Measurements from ENCODE around the gene RFNG. TPM values are rescaled to one million over a fixed set of nuclear protein-coding genes. Genes with fewer than 3 reads are reported as not detected.

The RFNG gene
- total and polyA plus RNA-seq, 8 donors = 29.3 to 52.7 (median 45.5) TPM

DNA sequence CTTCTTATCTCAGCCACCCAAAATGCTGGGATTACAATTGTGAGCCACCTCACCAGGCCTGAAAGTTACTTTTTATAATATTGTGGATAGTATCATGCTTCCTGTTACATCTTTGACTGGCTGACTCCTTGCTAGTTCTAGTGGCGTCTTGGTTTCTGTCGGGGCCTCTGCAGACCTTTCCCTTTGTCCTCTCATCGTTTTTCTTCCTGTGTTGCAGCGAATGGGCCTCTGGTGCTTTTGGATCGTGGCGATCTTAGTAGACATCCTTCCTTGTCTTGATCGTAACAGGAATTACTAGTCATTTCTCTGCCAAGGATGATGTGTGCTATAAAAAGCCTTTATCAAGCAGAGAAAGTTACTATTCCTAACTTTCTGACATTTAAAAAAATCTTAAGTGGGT, 53.4 kb downstream of the RFNG start:
- Histone ChIP-seq H3K4me1 (peaks cover 3 to 6% of the 10 kb centered on the region in 2 donors), H3K4me3 (no peak overlapping the region), H3K9me3 (no peaks in the 10 kb centered on the region), H3K27me3 (no peaks in the 10 kb centered on the region), H3K36me3 (peaks cover 0 to 33% of the 10 kb centered on the region in 2 donors), H3K27ac (no peak overlapping the region)
- no peak for DNase-seq
- TF ChIP-seq, protein P1, sequence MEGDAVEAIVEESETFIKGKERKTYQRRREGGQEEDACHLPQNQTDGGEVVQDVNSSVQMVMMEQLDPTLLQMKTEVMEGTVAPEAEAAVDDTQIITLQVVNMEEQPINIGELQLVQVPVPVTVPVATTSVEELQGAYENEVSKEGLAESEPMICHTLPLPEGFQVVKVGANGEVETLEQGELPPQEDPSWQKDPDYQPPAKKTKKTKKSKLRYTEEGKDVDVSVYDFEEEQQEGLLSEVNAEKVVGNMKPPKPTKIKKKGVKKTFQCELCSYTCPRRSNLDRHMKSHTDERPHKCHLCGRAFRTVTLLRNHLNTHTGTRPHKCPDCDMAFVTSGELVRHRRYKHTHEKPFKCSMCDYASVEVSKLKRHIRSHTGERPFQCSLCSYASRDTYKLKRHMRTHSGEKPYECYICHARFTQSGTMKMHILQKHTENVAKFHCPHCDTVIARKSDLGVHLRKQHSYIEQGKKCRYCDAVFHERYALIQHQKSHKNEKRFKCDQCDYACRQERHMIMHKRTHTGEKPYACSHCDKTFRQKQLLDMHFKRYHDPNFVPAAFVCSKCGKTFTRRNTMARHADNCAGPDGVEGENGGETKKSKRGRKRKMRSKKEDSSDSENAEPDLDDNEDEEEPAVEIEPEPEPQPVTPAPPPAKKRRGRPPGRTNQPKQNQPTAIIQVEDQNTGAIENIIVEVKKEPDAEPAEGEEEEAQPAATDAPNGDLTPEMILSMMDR (IDR thresholded peaks at IDR 0.05) = no peak
- ATAC-seq = no peak
- intact Hi-C loops (cut with DNase I) = no loop called here

Other genes with a start within 250 kb of the RFNG start
- under 1 TPM in 1 of 2 donors, not detected in 1; 0.13 TPM for gene GCGR, start 247.7 kb downstream of the RFNG start, total RNA-seq
- under 1 TPM in 4 of 6 donors, not detected in 2; 0.14 to 0.37 (median 0.29) TPM for gene GCGR, start 247.7 kb downstream of the RFNG start, polyA plus RNA-seq (ENCODE audit: insufficient read length in 6 of 6)
- gene MCRIP1, start 218.5 kb downstream of the RFNG start, total RNA-seq = 10 to 100 TPM; 61.7 to 74.0 TPM
- 10 to 100 TPM; 67.6 to 97.6 (median 89.2) TPM for gene MCRIP1, start 218.5 kb downstream of the RFNG start, polyA plus RNA-seq (ENCODE audit: insufficient read length in 6 of 6)
- gene PPP1R27, start 216.8 kb downstream of the RFNG start, total RNA-seq = not detected
- gene PPP1R27, start 216.8 kb downstream of the RFNG start, polyA plus RNA-seq (ENCODE audit: insufficient read length in 6 of 6) = under 1 TPM in 2 of 6 donors, not detected in 4; 0.11 to 0.28 TPM
- 100 to 1,000 TPM; 851 to 935 TPM for gene P4HB, start 191.3 kb downstream of the RFNG start, total RNA-seq
- 100 to 1,000 TPM; 485 to 650 (median 511) TPM for gene P4HB, start 191.3 kb downstream of the RFNG start, polyA plus RNA-seq (ENCODE audit: insufficient read length in 6 of 6)
- 100 to 1,000 TPM; 339 to 481 TPM for gene ARHGDIA, start 180.5 kb downstream of the RFNG start, total RNA-seq
- gene ARHGDIA, start 180.5 kb downstream of the RFNG start, polyA plus RNA-seq (ENCODE audit: insufficient read length in 6 of 6) = 100 to 1,000 TPM; 139 to 266 (median 174) TPM
- 10 to 100 TPM; 42.7 to 69.7 TPM for gene ALYREF, start 160.2 kb downstream of the RFNG start, total RNA-seq
- 10 to 100 TPM; 60.4 to 85.9 (median 68.0) TPM for gene ALYREF, start 160.2 kb downstream of the RFNG start, polyA plus RNA-seq (ENCODE audit: insufficient read length in 6 of 6)
- gene ANAPC11, start 160.1 kb downstream of the RFNG start, total RNA-seq = 100 to 1,000 TPM; 121 to 124 TPM
- gene ANAPC11, start 160.1 kb downstream of the RFNG start, polyA plus RNA-seq (ENCODE audit: insufficient read length in 6 of 6) = 100 to 1,000 TPM in 1 of 6 donors, 10 to 100 TPM in 5; 64.2 to 100 (median 82.8) TPM
- under 1 TPM; 0.26 to 0.60 TPM for gene NPB, start 149.6 kb downstream of the RFNG start, total RNA-seq
- 1 to 10 TPM in 5 of 6 donors, under 1 TPM in 1; 0.90 to 2.1 (median 1.4) TPM for gene NPB, start 149.6 kb downstream of the RFNG start, polyA plus RNA-seq (ENCODE audit: insufficient read length in 6 of 6)
- 10 to 100 TPM; 38.0 to 57.7 TPM for gene PCYT2, start 140.4 kb downstream of the RFNG start, total RNA-seq
- gene PCYT2, start 140.4 kb downstream of the RFNG start, polyA plus RNA-seq (ENCODE audit: insufficient read length in 6 of 6) = 10 to 100 TPM; 12.7 to 24.1 (median 17.3) TPM
- gene SIRT7, start 133.6 kb downstream of the RFNG start, total RNA-seq = 10 to 100 TPM; 23.9 to 37.9 TPM
- 10 to 100 TPM; 11.6 to 17.3 (median 12.6) TPM for gene SIRT7, start 133.6 kb downstream of the RFNG start, polyA plus RNA-seq (ENCODE audit: insufficient read length in 6 of 6)
- gene MAFG, start 124.1 kb downstream of the RFNG start, total RNA-seq = 10 to 100 TPM; 25.3 to 39.8 TPM
- 10 to 100 TPM in 4 of 6 donors, 1 to 10 TPM in 2; 8.1 to 14.6 (median 10.7) TPM for gene MAFG, start 124.1 kb downstream of the RFNG start, polyA plus RNA-seq (ENCODE audit: insufficient read length in 6 of 6)
- 10 to 100 TPM; 74.0 to 83.0 TPM for gene PYCR1, start 114.5 kb downstream of the RFNG start, total RNA-seq
- 10 to 100 TPM; 34.9 to 71.6 (median 38.0) TPM for gene PYCR1, start 114.5 kb downstream of the RFNG start, polyA plus RNA-seq (ENCODE audit: insufficient read length in 6 of 6)
- gene MYADML2, start 104.6 kb downstream of the RFNG start, total RNA-seq = not detected
- under 1 TPM in 5 of 6 donors, not detected in 1; 0.08 to 0.20 (median 0.09) TPM for gene MYADML2, start 104.6 kb downstream of the RFNG start, polyA plus RNA-seq (ENCODE audit: insufficient read length in 6 of 6)
- 1 to 10 TPM in 1 of 2 donors, under 1 TPM in 1; 0.79 to 1.0 TPM for gene NOTUM, start 90.6 kb downstream of the RFNG start, total RNA-seq
- gene NOTUM, start 90.6 kb downstream of the RFNG start, polyA plus RNA-seq (ENCODE audit: insufficient read length in 6 of 6) = 10 to 100 TPM; 40.3 to 71.4 (median 67.0) TPM
- 10 to 100 TPM; 35.1 to 40.2 TPM for gene ASPSCR1, start 74.2 kb downstream of the RFNG start, total RNA-seq
- gene ASPSCR1, start 74.2 kb downstream of the RFNG start, polyA plus RNA-seq (ENCODE audit: insufficient read length in 6 of 6) = 10 to 100 TPM; 36.0 to 64.3 (median 48.6) TPM
- 10 to 100 TPM; 42.9 to 77.7 TPM for gene CENPX, start 28.9 kb downstream of the RFNG start, total RNA-seq
- 10 to 100 TPM; 44.1 to 61.8 (median 49.8) TPM for gene CENPX, start 28.9 kb downstream of the RFNG start, polyA plus RNA-seq (ENCODE audit: insufficient read length in 6 of 6)
- gene LRRC45, start 28.5 kb downstream of the RFNG start, total RNA-seq = 10 to 100 TPM; 16.9 to 20.7 TPM
- 10 to 100 TPM; 12.0 to 23.2 (median 17.6) TPM for gene LRRC45, start 28.5 kb downstream of the RFNG start, polyA plus RNA-seq (ENCODE audit: insufficient read length in 6 of 6)
- 10 to 100 TPM in 1 of 2 donors, 1 to 10 TPM in 1; 4.2 to 11.5 TPM for gene RAC3, start 20.1 kb downstream of the RFNG start, total RNA-seq
- gene RAC3, start 20.1 kb downstream of the RFNG start, polyA plus RNA-seq (ENCODE audit: insufficient read length in 6 of 6) = 10 to 100 TPM; 11.1 to 23.4 (median 15.4) TPM
- 100 to 1,000 TPM; 113 to 152 TPM for gene DCXR, start 14.1 kb downstream of the RFNG start, total RNA-seq
- gene DCXR, start 14.1 kb downstream of the RFNG start, polyA plus RNA-seq (ENCODE audit: insufficient read length in 6 of 6) = 10 to 100 TPM; 56.0 to 81.5 (median 69.3) TPM
- gene GPS1, start 87 bp upstream of the RFNG start, total RNA-seq = 100 to 1,000 TPM in 1 of 2 donors, 10 to 100 TPM in 1; 75.3 to 101 TPM
- gene GPS1, start 87 bp upstream of the RFNG start, polyA plus RNA-seq (ENCODE audit: insufficient read length in 6 of 6) = 10 to 100 TPM; 69.2 to 90.8 (median 78.8) TPM
- 100 to 1,000 TPM; 102 to 103 TPM for gene DUS1L, start 14.0 kb upstream of the RFNG start, total RNA-seq
- gene DUS1L, start 14.0 kb upstream of the RFNG start, polyA plus RNA-seq (ENCODE audit: insufficient read length in 6 of 6) = 10 to 100 TPM; 55.7 to 95.8 (median 69.4) TPM
- 100 to 1,000 TPM; 288 to 550 TPM for gene FASN, start 46.4 kb upstream of the RFNG start, total RNA-seq
- gene FASN, start 46.4 kb upstream of the RFNG start, polyA plus RNA-seq (ENCODE audit: insufficient read length in 6 of 6) = 10 to 100 TPM; 18.0 to 63.8 (median 36.0) TPM
- gene CCDC57, start 161.0 kb upstream of the RFNG start, total RNA-seq = 10 to 100 TPM; 41.7 to 54.5 TPM
- gene CCDC57, start 161.0 kb upstream of the RFNG start, polyA plus RNA-seq (ENCODE audit: insufficient read length in 6 of 6) = 10 to 100 TPM; 50.4 to 73.4 (median 65.9) TPM
- 100 to 1,000 TPM in 1 of 2 donors, 10 to 100 TPM in 1; 71.2 to 149 TPM for gene SLC16A3, start 177.2 kb upstream of the RFNG start, total RNA-seq
- gene SLC16A3, start 177.2 kb upstream of the RFNG start, polyA plus RNA-seq (ENCODE audit: insufficient read length in 6 of 6) = 10 to 100 TPM; 13.0 to 21.2 (median 17.8) TPM
- gene CSNK1D, start 221.9 kb upstream of the RFNG start, total RNA-seq = 100 to 1,000 TPM; 122 to 160 TPM
- 100 to 1,000 TPM; 101 to 145 (median 119) TPM for gene CSNK1D, start 221.9 kb upstream of the RFNG start, polyA plus RNA-seq (ENCODE audit: insufficient read length in 6 of 6)